Endothelial cell of umbilical vein (primary cell): ENCODE data around the gene DDX39A. TPM values are rescaled to one million over a fixed set of nuclear protein-coding genes. Genes with fewer than 3 reads are reported as not detected.

Experiments
- BruUV-seq: library from RNA; stranded (reverse); fragments of 400-500 nt; replicated peaks from 2 replicates; lab custom pipeline; 2021; lab: Mats Ljungman, UMichigan
- CTCF ChIA-PET: fragments of 300-600, 350-600 bp; sonication (Branson Sonifier 250); formaldehyde crosslinking; loops from one replicate; lab custom pipeline; 2021; ENCODE audit warnings: antibody characterized with exemption, inconsistent platforms; lab: Charles Lee
- POLR2A ChIA-PET: fragments of 300-600, 350-600 bp; sonication (Branson Sonifier 250); formaldehyde crosslinking; loops from one replicate; lab custom pipeline; 2021; ENCODE audit warnings: antibody characterized with exemption, inconsistent platforms; lab: Charles Lee
- DNase-seq: peaks from one replicate; pipeline ENCODE4 v3.0.0-alpha.2; 2011; ENCODE audit warnings: low read depth, low spot score
- FAIRE-seq: peaks from 2 replicates; lab custom pipeline; 2011; peaks lifted over from hg19 to GRCh38; lab: Jason Lieb, UNC
- H2AFZ ChIP-seq: 2 replicates; pipeline ENCODE4 v1.6.0; 2012; ENCODE audit warnings: low read depth, low read length, control low read depth, inconsistent platforms
- H3K27ac ChIP-seq: 2 replicates; pipeline ENCODE4 v1.5.1; 2011; ENCODE audit warnings: low read depth, mild to moderate bottlenecking, control low read depth, low read length, moderate library complexity; ENCODE audit not compliant: insufficient read depth
- H3K27me3 ChIP-seq, 2 experiments: 2 replicates each; pipeline versions ENCODE4 v1.6.0 to v1.6.1; 2011; ENCODE audit warnings: low read length in 2 of 2, mixed read lengths in 1 of 2; ENCODE audit not compliant: control insufficient read depth in 2 of 2, insufficient read depth in 2 of 2
- H3K36me3 ChIP-seq, 2 experiments: 2 replicates in 1 of 2; 3 replicates in 1 of 2; pipeline ENCODE4 v1.5.1; 2011; ENCODE audit warnings: low read length in 2 of 2, mild to moderate bottlenecking in 1 of 2, moderate library complexity in 1 of 2; ENCODE audit not compliant: control insufficient read depth in 2 of 2, insufficient read depth in 2 of 2; ENCODE audit errors: extremely low read depth in 1 of 2
- H3K4me1 ChIP-seq: 3 replicates; pipeline ENCODE4 v1.5.1; 2011; ENCODE audit warnings: mild to moderate bottlenecking, low read length; ENCODE audit not compliant: control insufficient read depth, insufficient read depth; ENCODE audit errors: extremely low read depth
- H3K4me2 ChIP-seq: 2 replicates; pipeline ENCODE4 v1.6.1; 2011; ENCODE audit warnings: low read length, control low read depth, mixed read lengths; ENCODE audit not compliant: insufficient read depth
- H3K4me3 ChIP-seq, 3 experiments: fragments of 200-600 bp in 1 of 3; sonication (generic), shearing (Covaris generic) in 1 of 3; replicated peaks in 1 of 3; 2 replicates each; pipeline ENCODE4 v1.5.1; 2011 to 2016; ENCODE audit warnings: control low read depth in 3 of 3, low read length in 3 of 3, mild to moderate bottlenecking in 2 of 3, inconsistent platforms in 1 of 3, low read depth in 1 of 3, moderate library complexity in 1 of 3; ENCODE audit not compliant: insufficient read depth in 1 of 3
- H3K79me2 ChIP-seq: 2 replicates; pipeline ENCODE4 v1.6.0; 2012; ENCODE audit warnings: low read length, inconsistent platforms; ENCODE audit not compliant: control insufficient read depth, insufficient read depth
- H3K9ac ChIP-seq: replicated peaks from 2 replicates; pipeline ENCODE3; 2011; ENCODE audit warnings: low read length, control low read depth; ENCODE audit not compliant: insufficient read depth; ENCODE audit errors: extremely low read depth
- H3K9me1 ChIP-seq: replicated peaks from 3 replicates; pipeline ENCODE4 v1.6.0; 2011; ENCODE audit warnings: mild to moderate bottlenecking, low read length; ENCODE audit not compliant: control insufficient read depth, insufficient read depth; ENCODE audit errors: extremely low read depth
- H3K9me3 ChIP-seq: replicated peaks from 2 replicates; pipeline ENCODE4 v1.5.1; 2012; ENCODE audit warnings: low read length, inconsistent platforms; ENCODE audit not compliant: control insufficient read depth, insufficient read depth
- H4K20me1 ChIP-seq: replicated peaks from 2 replicates; pipeline ENCODE3; 2011; ENCODE audit warnings: mild to moderate bottlenecking, low read length; ENCODE audit not compliant: control insufficient read depth, insufficient read depth; ENCODE audit errors: extremely low read depth
- EZH2 ChIP-seq: IDR thresholded peaks from 2 replicates; pipeline ENCODE4 v1.6.1; 2012; ENCODE audit warnings: borderline replicate concordance, low read depth, mild to moderate bottlenecking, moderate library complexity, low read length, inconsistent platforms; ENCODE audit not compliant: severe bottlenecking
- FOS ChIP-seq: IDR thresholded peaks from 2 replicates; pipeline ENCODE4 v1.6.1; 2011; ENCODE audit warnings: mild to moderate bottlenecking, low read length, moderate library complexity, borderline replicate concordance; ENCODE audit not compliant: insufficient read depth
- GATA2 ChIP-seq: IDR thresholded peaks from 2 replicates; pipeline ENCODE4 v1.7.0; 2011; ENCODE audit warnings: low read depth, mild to moderate bottlenecking, moderate library complexity, mixed read lengths, low read length; ENCODE audit not compliant: insufficient read length, insufficient read depth
- JUN ChIP-seq: IDR thresholded peaks from 2 replicates; pipeline ENCODE4 v1.6.1; 2011; ENCODE audit warnings: borderline replicate concordance, low read depth; ENCODE audit not compliant: insufficient read length, insufficient read depth
- MYC ChIP-seq: IDR thresholded peaks from one replicate; pipeline ENCODE4 v1.6.1; 2011; ENCODE audit warnings: mild to moderate bottlenecking, low read depth, low read length
- POLR2A ChIP-seq: IDR thresholded peaks from 2 replicates; pipeline ENCODE4 v1.6.1; 2012; ENCODE audit warnings: low read depth, mild to moderate bottlenecking, control low read depth, low read length
- POLR2AphosphoS5 ChIP-seq: IDR thresholded peaks from 2 replicates; pipeline ENCODE4 v1.6.1; 2012; ENCODE audit warnings: low read depth, mild to moderate bottlenecking, control low read depth, low read length, moderate library complexity; ENCODE audit not compliant: insufficient read depth
- dilution Hi-C: fragments of 300-500 bp; cut with MboI; formaldehyde crosslinking; loops from one replicate; pipeline ENCODE4 v1.15.0; 2019; ENCODE audit warnings: low sequenced_read_pairs; ENCODE audit not compliant: extremely low pct_ligation_motif_present
- intact Hi-C: fragments of 100-400 bp; cut with micrococcal nuclease; formaldehyde crosslinking; loops from one replicate; pipeline ENCODE4 v1.10.0; 2022
- polyA plus RNA-seq, 4 experiments: library from polyadenylated mRNA; depleted of rRNA in 3 of 4; stranded (reverse) in 3 of 4; unstranded in 1 of 4; fragments of >200 nt; gene quantifications; 2 replicates each; pipeline versions ENCODE4 v1.2.1 to v1.2.3, GENCODE V29; 2011 to 2012; ENCODE audit warnings: missing spikeins in 1 of 4
- total RNA-seq: library from RNA; stranded (reverse); gene quantifications from 2 replicates; pipeline ENCODE4 v1.2.3, GENCODE V29; 2021
- TF ChIP-seq, protein P1 (sequence below): IDR thresholded peaks from 2 replicates; pipeline ENCODE4 v1.6.1; 2011; ENCODE audit not compliant: insufficient read depth, insufficient read length
- TF ChIP-seq, protein P2 (sequence below), 2 donors: IDR thresholded peaks; 1 replicate in 1 of 2; 2 replicates in 1 of 2; pipeline ENCODE4 v1.5.1; 2011; ENCODE audit warnings: low read length in 2 of 2, mild to moderate bottlenecking in 2 of 2, moderate library complexity in 2 of 2, control low read depth in 1 of 2, inconsistent platforms in 1 of 2, low read depth in 1 of 2; ENCODE audit not compliant: insufficient read depth in 1 of 2; ENCODE audit errors: extremely low read depth in 1 of 2

DDX39A gene
- total and polyA plus RNA-seq, 2 donors (not counting 3 experiments of a cell fraction or from before 2014, with no cell fraction given), result 157 to 158 TPM

DNA sequence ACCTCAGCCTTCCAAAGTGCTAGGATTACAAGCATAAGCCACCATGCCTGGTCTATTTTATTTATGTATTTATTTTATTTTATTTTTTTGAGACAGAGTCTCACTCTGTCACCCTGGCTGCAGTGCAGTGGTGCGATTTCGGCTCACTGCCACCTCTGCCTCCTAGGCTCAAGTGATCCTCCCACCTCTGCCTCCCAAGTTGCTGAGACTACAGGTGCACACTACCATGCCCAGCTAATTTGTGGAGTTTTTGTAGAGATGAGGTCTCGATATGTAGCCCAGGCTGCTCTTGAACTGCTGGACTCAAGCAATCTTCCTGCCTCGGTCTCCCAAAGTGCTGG lies 48.2 kb downstream of the DDX39A start:
- ChIA-PET POLR2A (no interaction called here), CTCF (interaction anchor here (1.0 to 1.1 kb wide), 2 partner anchors 23 to 687 kb away, joined by 3 to 5 read pairs; no protein-coding TSS in a partner anchor)
- Histone ChIP-seq H3K27me3 (no peaks in the 10 kb centered on the region), H3K27ac (no peak overlapping the region), H3K4me3 (no peak overlapping the region), H3K4me1 (no peaks in the 10 kb centered on the region), H3K9ac (no peak overlapping the region), H2AFZ (no peak overlapping the region), H3K36me3 (no peaks in the 10 kb centered on the region), H3K9me1 (no peaks in the 10 kb centered on the region), H3K4me2 (no peak overlapping the region), H3K9me3 (no peaks in the 10 kb centered on the region), H4K20me1 (no peaks in the 10 kb centered on the region), H3K79me2 (no peaks in the 10 kb centered on the region)
- intact Hi-C loops, result no loop called here
- DNase-seq, result no peak
- BruUV-seq, result no TSS peak
- FAIRE-seq, result no peak
- TF ChIP-seq POLR2A (no peak), GATA2 (no peak), POLR2AphosphoS5 (no peak), EZH2 (no peak), MYC (no peak), JUN (no peak), FOS (no peak)
- TF ChIP-seq, protein P1, sequence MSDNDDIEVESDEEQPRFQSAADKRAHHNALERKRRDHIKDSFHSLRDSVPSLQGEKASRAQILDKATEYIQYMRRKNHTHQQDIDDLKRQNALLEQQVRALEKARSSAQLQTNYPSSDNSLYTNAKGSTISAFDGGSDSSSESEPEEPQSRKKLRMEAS, result no peak
- TF ChIP-seq, protein P2, sequence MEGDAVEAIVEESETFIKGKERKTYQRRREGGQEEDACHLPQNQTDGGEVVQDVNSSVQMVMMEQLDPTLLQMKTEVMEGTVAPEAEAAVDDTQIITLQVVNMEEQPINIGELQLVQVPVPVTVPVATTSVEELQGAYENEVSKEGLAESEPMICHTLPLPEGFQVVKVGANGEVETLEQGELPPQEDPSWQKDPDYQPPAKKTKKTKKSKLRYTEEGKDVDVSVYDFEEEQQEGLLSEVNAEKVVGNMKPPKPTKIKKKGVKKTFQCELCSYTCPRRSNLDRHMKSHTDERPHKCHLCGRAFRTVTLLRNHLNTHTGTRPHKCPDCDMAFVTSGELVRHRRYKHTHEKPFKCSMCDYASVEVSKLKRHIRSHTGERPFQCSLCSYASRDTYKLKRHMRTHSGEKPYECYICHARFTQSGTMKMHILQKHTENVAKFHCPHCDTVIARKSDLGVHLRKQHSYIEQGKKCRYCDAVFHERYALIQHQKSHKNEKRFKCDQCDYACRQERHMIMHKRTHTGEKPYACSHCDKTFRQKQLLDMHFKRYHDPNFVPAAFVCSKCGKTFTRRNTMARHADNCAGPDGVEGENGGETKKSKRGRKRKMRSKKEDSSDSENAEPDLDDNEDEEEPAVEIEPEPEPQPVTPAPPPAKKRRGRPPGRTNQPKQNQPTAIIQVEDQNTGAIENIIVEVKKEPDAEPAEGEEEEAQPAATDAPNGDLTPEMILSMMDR (IDR thresholded peaks at IDR 0.05; ENCODE audit: extremely low read depth in 1 of 2, insufficient read depth in 1 of 2, low read depth in 1 of 2, low read length in 2 of 2), result no peak
- dilution Hi-C loops, result no loop called here
